Upper lobe of right lung (tissue), 1 donor: ENCODE data around the gene PACS2. TPM values are rescaled to one million over a fixed set of nuclear protein-coding genes. Genes with fewer than 3 reads are reported as not detected.

Experiments
- ATAC-seq: fragments of 200-7000 bp; cut with Tn5 transposase; one replicate; pipeline ENCODE4 v1.9.1; 2020; ENCODE audit warnings: mild to moderate bottlenecking, moderate library complexity
- DNase-seq: peaks from one replicate; pipeline ENCODE4 v3.0.0-alpha.2; 2020
- H3K27ac ChIP-seq: fragments of 200-600 bp; one replicate; pipeline ENCODE4 v1.8.0; 2022
- H3K27me3 ChIP-seq: fragments of 200-600 bp; one replicate; pipeline ENCODE4 v1.8.0; 2022; ENCODE audit warnings: mild to moderate bottlenecking
- H3K36me3 ChIP-seq: fragments of 200-600 bp; one replicate; pipeline ENCODE4 v1.8.0; 2022
- H3K4me1 ChIP-seq: fragments of 200-600 bp; one replicate; pipeline ENCODE4 v1.8.0; 2022
- H3K4me3 ChIP-seq: fragments of 200-600 bp; one replicate; pipeline ENCODE4 v1.8.0; 2022; ENCODE audit warnings: mild to moderate bottlenecking
- H3K9me3 ChIP-seq: fragments of 200-600 bp; one replicate; pipeline ENCODE4 v1.8.0; 2022
- intact Hi-C: fragments of 100-400 bp; cut with DNase I; formaldehyde crosslinking; loops from one replicate; pipeline ENCODE4 v1.11.0; 2022
- total RNA-seq: library from RNA; stranded (reverse); fragmentation: NEBNext Ultra II Directional; extraction: Animal tissue kit (Norgen Biotek cat#: 25700); gene quantifications from one replicate; pipeline ENCODE4 v1.2.1, GENCODE V29; 2021
- TF ChIP-seq, protein P1 (sequence below): fragments of 200-600 bp; IDR thresholded peaks from one replicate; pipeline ENCODE4 v1.8.0; 2022; ENCODE audit warnings: antibody characterized with exemption
- donor health status: DM: no; HTN: yes; CAD: no; lungs with severe emphysema.

Gene PACS2
- total RNA-seq, 1 donor from 2014 or later = 86.6 TPM

- ATAC-seq (no peak), DNase-seq (no peak)
- TF ChIP-seq, protein P1, sequence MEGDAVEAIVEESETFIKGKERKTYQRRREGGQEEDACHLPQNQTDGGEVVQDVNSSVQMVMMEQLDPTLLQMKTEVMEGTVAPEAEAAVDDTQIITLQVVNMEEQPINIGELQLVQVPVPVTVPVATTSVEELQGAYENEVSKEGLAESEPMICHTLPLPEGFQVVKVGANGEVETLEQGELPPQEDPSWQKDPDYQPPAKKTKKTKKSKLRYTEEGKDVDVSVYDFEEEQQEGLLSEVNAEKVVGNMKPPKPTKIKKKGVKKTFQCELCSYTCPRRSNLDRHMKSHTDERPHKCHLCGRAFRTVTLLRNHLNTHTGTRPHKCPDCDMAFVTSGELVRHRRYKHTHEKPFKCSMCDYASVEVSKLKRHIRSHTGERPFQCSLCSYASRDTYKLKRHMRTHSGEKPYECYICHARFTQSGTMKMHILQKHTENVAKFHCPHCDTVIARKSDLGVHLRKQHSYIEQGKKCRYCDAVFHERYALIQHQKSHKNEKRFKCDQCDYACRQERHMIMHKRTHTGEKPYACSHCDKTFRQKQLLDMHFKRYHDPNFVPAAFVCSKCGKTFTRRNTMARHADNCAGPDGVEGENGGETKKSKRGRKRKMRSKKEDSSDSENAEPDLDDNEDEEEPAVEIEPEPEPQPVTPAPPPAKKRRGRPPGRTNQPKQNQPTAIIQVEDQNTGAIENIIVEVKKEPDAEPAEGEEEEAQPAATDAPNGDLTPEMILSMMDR = no peak
- H3K4me3 ChIP-seq = no peak overlapping the region
- H3K36me3 ChIP-seq = peaks cover 9% of the 10 kb centered on the region
- no peak overlapping the region for H3K27ac ChIP-seq
- intact Hi-C loops = no loop called here
- H3K9me3 ChIP-seq = no peaks in the 10 kb centered on the region
- no peaks in the 10 kb centered on the region for H3K27me3 ChIP-seq
- H3K4me1 ChIP-seq = no peaks in the 10 kb centered on the region
Observed at GRCh38 chr14:105369653-105370040, 55.1 kb downstream of the PACS2 start.

DNA sequence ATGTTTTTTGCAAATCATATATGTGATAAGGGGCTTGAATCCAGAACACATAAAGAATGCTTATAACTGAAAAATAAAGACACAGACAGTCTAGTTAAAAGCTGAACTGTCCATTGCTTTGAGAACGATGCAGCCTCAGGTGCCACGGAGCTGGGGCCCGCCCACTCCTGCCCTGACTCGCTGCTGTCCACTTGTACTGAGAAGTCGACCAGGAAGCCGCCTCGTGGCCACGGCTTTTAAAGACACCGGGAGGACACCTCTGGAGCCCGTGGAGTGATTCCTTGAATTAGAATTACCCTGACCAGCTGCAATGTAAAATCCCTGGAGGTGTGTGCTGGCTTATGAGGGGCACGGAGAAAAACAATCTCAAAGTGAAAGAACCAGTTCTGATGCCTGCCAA, 59.8 kb downstream of the PACS2 start:
- Histone ChIP-seq H3K36me3 (no peaks in the 10 kb centered on the region), H3K4me1 (no peaks in the 10 kb centered on the region), H3K27me3 (no peaks in the 10 kb centered on the region), H3K9me3 (no peaks in the 10 kb centered on the region), H3K27ac (no peak overlapping the region), H3K4me3 (no peak overlapping the region)
- no peak for DNase-seq
- TF ChIP-seq, protein P1 = no peak
- intact Hi-C loops = no loop called here
- ATAC-seq = no peak

DNA sequence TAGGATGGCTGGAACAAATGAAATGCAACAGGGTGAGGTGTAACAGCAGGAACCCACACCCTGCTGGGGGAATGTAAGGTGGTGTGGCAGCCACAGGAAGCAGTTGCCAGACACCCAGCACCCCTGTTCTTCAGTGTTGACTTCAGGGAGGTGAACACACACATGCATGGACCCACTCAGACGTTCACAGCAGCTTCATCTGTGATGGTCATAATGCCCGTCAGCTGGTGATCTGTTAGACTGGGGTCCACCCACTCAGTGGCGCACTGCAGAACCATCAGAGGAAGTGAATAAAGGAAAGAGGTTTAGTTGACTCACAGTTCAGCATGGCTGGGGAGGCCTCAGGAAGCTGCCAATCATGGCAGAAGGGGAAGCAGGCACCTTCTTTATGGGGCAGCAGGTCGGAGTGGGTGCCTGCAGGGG, 61.1 kb downstream of the PACS2 start:
- intact Hi-C loops = no loop called here
- ATAC-seq = peak; percentile 29

DNA sequence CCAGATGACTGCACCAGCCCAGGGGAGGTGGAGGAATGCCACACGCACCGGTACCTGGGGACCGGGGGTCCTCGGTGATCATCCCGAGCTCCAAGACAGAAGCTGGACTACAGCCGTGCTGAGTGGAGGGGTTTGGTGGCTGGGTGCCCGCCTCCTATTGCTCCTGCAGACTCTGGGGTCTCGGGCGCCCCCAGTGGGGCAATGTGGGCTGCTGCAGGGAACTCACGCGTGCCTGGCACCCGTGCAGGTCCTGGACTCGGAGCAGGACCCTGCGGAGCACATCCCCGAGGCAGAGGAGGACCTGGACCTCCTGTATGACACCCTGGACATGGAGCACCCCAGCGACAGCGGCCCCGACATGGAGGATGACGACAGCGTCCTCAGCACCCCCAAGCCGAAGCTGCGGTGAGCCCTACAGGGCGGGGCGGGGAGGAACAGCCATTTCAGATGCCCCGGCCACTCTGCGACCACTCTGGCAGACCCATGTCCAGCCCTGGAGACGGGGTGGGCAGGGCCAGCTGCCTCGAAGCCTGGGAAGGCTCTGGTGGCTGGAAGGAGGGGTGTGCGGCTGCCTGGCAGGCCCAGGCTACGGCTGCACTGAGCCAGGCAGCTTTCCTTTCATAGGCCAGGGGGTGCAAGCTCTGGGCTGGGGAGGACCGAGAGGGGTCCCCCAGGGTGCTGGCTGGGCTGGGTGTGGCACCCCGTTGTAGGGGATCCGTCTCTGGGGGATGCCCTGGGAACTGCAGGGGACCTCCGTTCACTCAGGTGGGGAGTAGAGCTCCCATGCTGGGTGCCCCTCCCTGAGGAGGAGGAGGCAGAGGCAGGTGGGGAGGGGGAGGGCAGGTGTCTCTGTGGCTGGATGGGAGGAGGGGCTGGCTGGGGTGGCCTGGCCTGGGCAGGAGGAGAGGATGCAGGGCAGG, 62.2 kb downstream of the PACS2 start:
- no peak for DNase-seq
- TF ChIP-seq, protein P1 = no peak
- intact Hi-C loops = no loop called here
- H3K9me3 ChIP-seq = no peaks in the 10 kb centered on the region
- H3K27me3 ChIP-seq = no peaks in the 10 kb centered on the region
- H3K27ac ChIP-seq = no peak overlapping the region
- H3K36me3 ChIP-seq = no peaks in the 10 kb centered on the region
- H3K4me3 ChIP-seq = no peak overlapping the region
- no peak for ATAC-seq
- H3K4me1 ChIP-seq = no peaks in the 10 kb centered on the region

More for the DNA sequence above, 61.1 kb downstream of the PACS2 start:
- DNase-seq = no peak
- H3K9me3 ChIP-seq = no peaks in the 10 kb centered on the region
- no peak overlapping the region for H3K27ac ChIP-seq
- no peaks in the 10 kb centered on the region for H3K36me3 ChIP-seq
- H3K4me1 ChIP-seq = no peaks in the 10 kb centered on the region
- H3K27me3 ChIP-seq = no peaks in the 10 kb centered on the region
- H3K4me3 ChIP-seq = no peak overlapping the region
- TF ChIP-seq, protein P1 = no peak

- TF ChIP-seq, protein P1 = no peak
- H3K4me1 ChIP-seq = no peaks in the 10 kb centered on the region
- no peak overlapping the region for H3K27ac ChIP-seq
- H3K4me3 ChIP-seq = no peak overlapping the region
- intact Hi-C loops = no loop called here
- H3K36me3 ChIP-seq = peaks cover 6% of the 10 kb centered on the region
- ATAC-seq = no peak
- no peak for DNase-seq
- no peaks in the 10 kb centered on the region for H3K27me3 ChIP-seq
- no peaks in the 10 kb centered on the region for H3K9me3 ChIP-seq
Observed at GRCh38 chr14:105377555-105378182, 63.1 kb downstream of the PACS2 start.
